ENCODE measurements around the gene KLHL26.
"Not testable (repeated sequence)": the region's sequence is repeated elsewhere in the genome, so short reads cannot be mapped to it uniquely, and the experiment has no call there.

The KLHL26 gene

GRCh38 chr19:18671303-18672043 is 34.6 kb downstream of the KLHL26 start:
- no peak overlapping the region for H3K4me3 ChIP-seq (ENCODE audit: low read depth in 1 of 5, low read length in 5 of 5)
- H3K27ac ChIP-seq (ENCODE audit: low read depth, low read length) = no peak overlapping the region
- H3K27me3 ChIP-seq (ENCODE audit: control insufficient read depth in 5 of 5, insufficient read depth in 4 of 5, low read length in 5 of 5) = no peaks in the 10 kb centered on the region
- peaks cover 0 to 37% (median 31%) of the 10 kb centered on the region in 5 donors for H3K36me3 ChIP-seq (ENCODE audit: control insufficient read depth in 5 of 5, insufficient read depth in 5 of 5, low read length in 5 of 5)
- H3K9ac ChIP-seq (ENCODE audit: low read length in 5 of 5) = no peak overlapping the region
- no peaks in the 10 kb centered on the region for H3K9me3 ChIP-seq (ENCODE audit: control insufficient read depth in 5 of 5, low read length in 5 of 5)
- peaks cover 5 to 29% (median 24%) of the 10 kb centered on the region in 5 donors for H3K4me1 ChIP-seq (ENCODE audit: control insufficient read depth in 5 of 5, insufficient read depth in 5 of 5, low read length in 5 of 5)

GRCh38 chr19:18672044-18672451 is 35.2 kb downstream of the KLHL26 start:
- H3K36me3 ChIP-seq (ENCODE audit: control insufficient read depth in 5 of 5, insufficient read depth in 5 of 5, low read length in 5 of 5) = peaks cover 0 to 33% (median 28%) of the 10 kb centered on the region in 5 donors
- H3K4me3 ChIP-seq (ENCODE audit: low read depth in 1 of 5, low read length in 5 of 5) = peak overlapping the region in 2 of 5 donors; percentile 23 to 25
- H3K27me3 ChIP-seq (ENCODE audit: control insufficient read depth in 5 of 5, insufficient read depth in 4 of 5, low read length in 5 of 5) = no peaks in the 10 kb centered on the region
- H3K9ac ChIP-seq (ENCODE audit: low read length in 5 of 5) = no peak overlapping the region
- no peak overlapping the region for H3K27ac ChIP-seq (ENCODE audit: low read depth, low read length)
- H3K9me3 ChIP-seq (ENCODE audit: control insufficient read depth in 5 of 5, low read length in 5 of 5) = no peaks in the 10 kb centered on the region
- H3K4me1 ChIP-seq (ENCODE audit: control insufficient read depth in 5 of 5, insufficient read depth in 5 of 5, low read length in 5 of 5) = peaks cover 5 to 35% (median 25%) of the 10 kb centered on the region in 5 donors

- Histone ChIP-seq H3K27ac (ENCODE audit: low read depth, low read length) (no peak overlapping the region), H3K9ac (ENCODE audit: low read length in 5 of 5) (no peak overlapping the region)
Measured at GRCh38 chr19:18672606-18673337, 35.9 kb downstream of the KLHL26 start.

GRCh38 chr19:18674616-18675015 is 37.8 kb downstream of the KLHL26 start:
- H3K27ac ChIP-seq (ENCODE audit: low read depth, low read length) = no peak overlapping the region
- no peaks in the 10 kb centered on the region for H3K27me3 ChIP-seq (ENCODE audit: control insufficient read depth in 5 of 5, insufficient read depth in 4 of 5, low read length in 5 of 5)
- H3K36me3 ChIP-seq (ENCODE audit: control insufficient read depth in 5 of 5, insufficient read depth in 5 of 5, low read length in 5 of 5) = peaks cover 0 to 10% (median 6%) of the 10 kb centered on the region in 5 donors
- H3K4me1 ChIP-seq (ENCODE audit: control insufficient read depth in 5 of 5, insufficient read depth in 5 of 5, low read length in 5 of 5) = peaks cover 7 to 53% (median 41%) of the 10 kb centered on the region in 5 donors
- no peak overlapping the region for H3K4me3 ChIP-seq (ENCODE audit: low read depth in 1 of 5, low read length in 5 of 5)
- no peaks in the 10 kb centered on the region for H3K9me3 ChIP-seq (ENCODE audit: control insufficient read depth in 5 of 5, low read length in 5 of 5)
- H3K9ac ChIP-seq (ENCODE audit: low read length in 5 of 5) = no peak overlapping the region

More at GRCh38 chr19:18672606-18673337, 35.9 kb downstream of the KLHL26 start:
- H3K9me3 ChIP-seq (ENCODE audit: control insufficient read depth in 5 of 5, low read length in 5 of 5) = no peaks in the 10 kb centered on the region
- H3K4me1 ChIP-seq (ENCODE audit: control insufficient read depth in 5 of 5, insufficient read depth in 5 of 5, low read length in 5 of 5) = peaks cover 5 to 42% (median 32%) of the 10 kb centered on the region in 5 donors
- peak overlapping the region in 2 of 5 donors; percentile 23 to 25 for H3K4me3 ChIP-seq (ENCODE audit: low read depth in 1 of 5, low read length in 5 of 5)
- no peaks in the 10 kb centered on the region for H3K27me3 ChIP-seq (ENCODE audit: control insufficient read depth in 5 of 5, insufficient read depth in 4 of 5, low read length in 5 of 5)
- peaks cover 0 to 29% (median 23%) of the 10 kb centered on the region in 5 donors for H3K36me3 ChIP-seq (ENCODE audit: control insufficient read depth in 5 of 5, insufficient read depth in 5 of 5, low read length in 5 of 5)

- Histone ChIP-seq H3K9me3 (ENCODE audit: control insufficient read depth in 5 of 5, low read length in 5 of 5) (no peaks in the 10 kb centered on the region), H3K27ac (ENCODE audit: low read depth, low read length) (no peak overlapping the region), H3K27me3 (ENCODE audit: control insufficient read depth in 5 of 5, insufficient read depth in 4 of 5, low read length in 5 of 5) (no peaks in the 10 kb centered on the region), H3K4me1 (ENCODE audit: control insufficient read depth in 5 of 5, insufficient read depth in 5 of 5, low read length in 5 of 5) (peaks cover 7 to 53% (median 41%) of the 10 kb centered on the region in 5 donors), H3K4me3 (ENCODE audit: low read depth in 1 of 5, low read length in 5 of 5) (no peak overlapping the region), H3K36me3 (ENCODE audit: control insufficient read depth in 5 of 5, insufficient read depth in 5 of 5, low read length in 5 of 5) (peaks cover 0 to 4% (median 2%) of the 10 kb centered on the region in 5 donors), H3K9ac (ENCODE audit: low read length in 5 of 5) (no peak overlapping the region)
Measured at GRCh38 chr19:18675779-18676178, 39.0 kb downstream of the KLHL26 start.

GRCh38 chr19:18676692-18677091 is 39.9 kb downstream of the KLHL26 start:
- Histone ChIP-seq H3K9me3 (ENCODE audit: control insufficient read depth in 5 of 5, low read length in 5 of 5) (no peaks in the 10 kb centered on the region), H3K36me3 (ENCODE audit: control insufficient read depth in 5 of 5, insufficient read depth in 5 of 5, low read length in 5 of 5) (peaks cover 0 to 1% (median 0%) of the 10 kb centered on the region in 5 donors), H3K4me3 (ENCODE audit: low read depth in 1 of 5, low read length in 5 of 5) (no peak overlapping the region), H3K27me3 (ENCODE audit: control insufficient read depth in 5 of 5, insufficient read depth in 4 of 5, low read length in 5 of 5) (no peaks in the 10 kb centered on the region), H3K27ac (ENCODE audit: low read depth, low read length) (no peak overlapping the region), H3K9ac (ENCODE audit: low read length in 5 of 5) (no peak overlapping the region), H3K4me1 (ENCODE audit: control insufficient read depth in 5 of 5, insufficient read depth in 5 of 5, low read length in 5 of 5) (peaks cover 6 to 50% (median 39%) of the 10 kb centered on the region in 5 donors)

GRCh38 chr19:18677156-18677555 is 40.3 kb downstream of the KLHL26 start:
- Histone ChIP-seq H3K4me3 (ENCODE audit: low read depth in 1 of 5, low read length in 5 of 5) (no peak overlapping the region), H3K4me1 (ENCODE audit: control insufficient read depth in 5 of 5, insufficient read depth in 5 of 5, low read length in 5 of 5) (peaks cover 5 to 45% (median 34%) of the 10 kb centered on the region in 5 donors), H3K36me3 (ENCODE audit: control insufficient read depth in 5 of 5, insufficient read depth in 5 of 5, low read length in 5 of 5) (no peaks in the 10 kb centered on the region), H3K27ac (ENCODE audit: low read depth, low read length) (no peak overlapping the region), H3K27me3 (ENCODE audit: control insufficient read depth in 5 of 5, insufficient read depth in 4 of 5, low read length in 5 of 5) (no peaks in the 10 kb centered on the region), H3K9ac (ENCODE audit: low read length in 5 of 5) (no peak overlapping the region), H3K9me3 (ENCODE audit: control insufficient read depth in 5 of 5, low read length in 5 of 5) (no peaks in the 10 kb centered on the region)

- H3K36me3 ChIP-seq (ENCODE audit: control insufficient read depth in 5 of 5, insufficient read depth in 5 of 5, low read length in 5 of 5); H3K27me3 ChIP-seq (ENCODE audit: control insufficient read depth in 5 of 5, insufficient read depth in 4 of 5, low read length in 5 of 5); H3K27ac ChIP-seq (ENCODE audit: low read depth, low read length); H3K4me3 ChIP-seq (ENCODE audit: low read depth in 1 of 5, low read length in 5 of 5); H3K9ac ChIP-seq (ENCODE audit: low read length in 5 of 5); H3K9me3 ChIP-seq (ENCODE audit: control insufficient read depth in 5 of 5, low read length in 5 of 5): not testable (repeated sequence)
- H3K4me1 ChIP-seq (ENCODE audit: control insufficient read depth in 5 of 5, insufficient read depth in 5 of 5, low read length in 5 of 5) = peaks cover 3 to 47% (median 36%) of the 10 kb centered on the region in 5 donors
Measured at GRCh38 chr19:18680148-18680547, 43.3 kb downstream of the KLHL26 start.

- peak overlapping the region in 4 of 5 donors; percentile 63 to 78 (median 75) for H3K9ac ChIP-seq (ENCODE audit: low read length in 5 of 5)
- H3K27ac ChIP-seq (ENCODE audit: low read depth, low read length) = peak overlapping the region; percentile 60
Measured at GRCh38 chr19:18682807-18683108, 45.9 kb downstream of the KLHL26 start.

More at GRCh38 chr19:18682807-18683108, 45.9 kb downstream of the KLHL26 start:
- Histone ChIP-seq H3K27me3 (ENCODE audit: control insufficient read depth in 5 of 5, insufficient read depth in 4 of 5, low read length in 5 of 5) (no peaks in the 10 kb centered on the region), H3K4me1 (ENCODE audit: control insufficient read depth in 5 of 5, insufficient read depth in 5 of 5, low read length in 5 of 5) (peaks cover 3 to 33% (median 28%) of the 10 kb centered on the region in 5 donors), H3K9me3 (ENCODE audit: control insufficient read depth in 5 of 5, low read length in 5 of 5) (no peaks in the 10 kb centered on the region), H3K4me3 (ENCODE audit: low read depth in 1 of 5, low read length in 5 of 5) (peak overlapping the region; percentile 13 to 67 (median 58)), H3K36me3 (ENCODE audit: control insufficient read depth in 5 of 5, insufficient read depth in 5 of 5, low read length in 5 of 5) (no peaks in the 10 kb centered on the region)
